Amygdala (tissue), 56 donors: ENCODE data around the gene DUSP28.

Experiments used
- DNase-seq, 56 donors: peaks; one replicate each; lab custom pipeline; 2025; lab: John Stamatoyannopoulos, UW

Gene DUSP28

DNA sequence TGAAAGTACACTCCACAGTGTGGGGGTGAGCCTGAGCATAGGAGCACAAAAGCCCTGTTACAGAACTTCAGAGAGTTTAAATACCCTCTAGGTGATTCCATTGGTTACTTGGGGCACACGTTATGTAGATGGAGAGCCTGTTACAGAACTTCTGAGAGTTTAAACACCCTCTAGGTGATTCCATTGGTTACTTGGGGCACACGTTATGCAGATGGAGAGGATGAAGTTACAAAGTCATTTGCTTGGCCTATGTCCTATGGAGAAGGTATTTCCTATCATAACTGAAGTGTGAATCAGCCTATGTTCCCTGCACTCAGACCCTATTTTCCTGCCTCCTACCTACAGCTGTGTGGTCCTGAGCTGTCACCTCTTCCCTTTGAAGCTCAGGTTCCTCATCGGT, 22.6 kb downstream of the DUSP28 start:
- DNase-seq = no peak

DNA sequence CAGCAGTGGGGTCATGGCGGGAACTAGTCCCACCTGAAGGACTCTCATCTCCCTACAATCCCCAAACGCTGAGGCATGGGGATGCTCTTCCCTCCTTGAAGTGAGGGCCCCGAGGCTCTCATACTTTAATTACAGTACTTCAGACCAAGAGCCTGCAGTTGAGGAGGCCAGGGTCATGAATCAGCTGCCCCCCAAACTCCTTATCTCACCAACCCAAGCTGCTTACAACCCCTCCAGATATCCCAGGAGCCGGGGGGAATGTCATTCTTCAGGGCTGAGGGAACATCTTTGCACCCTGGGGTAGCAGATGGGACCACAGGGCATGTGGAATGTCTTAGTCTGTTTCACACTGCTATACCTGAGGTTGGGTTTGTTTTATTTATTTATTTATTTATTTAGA, 23.6 kb downstream of the DUSP28 start:
- DNase-seq = no peak

DNA sequence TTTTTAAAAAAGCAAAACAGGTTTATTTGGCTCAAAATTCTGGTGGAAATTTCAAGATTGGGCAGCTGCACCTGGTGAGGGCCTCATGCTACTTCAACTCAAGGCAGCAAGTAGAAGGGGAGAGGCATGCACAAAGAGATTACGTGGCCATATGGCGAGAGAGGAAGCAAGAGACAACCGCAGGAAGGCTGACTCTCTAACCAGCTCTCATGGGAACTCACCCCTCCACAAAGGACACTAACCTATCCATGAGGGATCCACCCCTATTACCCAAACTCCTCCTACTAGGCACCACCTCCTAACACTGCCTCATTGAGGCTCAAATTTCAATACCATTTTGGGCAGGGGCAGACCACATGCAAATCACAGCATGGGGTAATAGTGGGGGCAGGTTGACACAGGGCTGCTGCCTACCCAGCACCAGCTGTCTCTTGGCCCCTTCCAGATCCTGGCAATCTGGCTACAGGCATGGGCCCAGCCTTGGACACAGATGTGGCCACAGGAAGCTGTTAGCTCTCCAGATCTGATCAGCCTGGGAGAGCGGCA, 24.4 kb downstream of the DUSP28 start:
- no peak for DNase-seq

DNA sequence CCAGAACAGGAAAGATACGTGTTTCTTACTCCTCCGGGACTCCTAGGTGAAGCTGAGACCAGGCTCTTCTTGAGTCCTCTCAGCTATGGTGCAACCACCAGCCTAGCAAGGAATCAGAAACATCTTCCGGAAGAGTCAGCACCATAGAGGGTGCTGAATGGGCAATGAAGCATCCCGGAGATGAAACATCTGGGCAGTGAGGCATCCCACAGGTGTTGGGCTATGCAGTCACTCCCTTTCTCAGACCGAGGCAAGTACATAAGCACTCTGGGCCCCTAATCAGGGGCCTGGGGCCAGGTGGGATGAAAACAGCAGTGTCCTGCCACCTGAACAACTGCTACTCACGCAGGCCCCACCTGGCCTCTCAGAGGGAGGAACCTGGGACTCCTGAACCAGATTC, 24.9 kb downstream of the DUSP28 start:
- DNase-seq = no peak

DNA sequence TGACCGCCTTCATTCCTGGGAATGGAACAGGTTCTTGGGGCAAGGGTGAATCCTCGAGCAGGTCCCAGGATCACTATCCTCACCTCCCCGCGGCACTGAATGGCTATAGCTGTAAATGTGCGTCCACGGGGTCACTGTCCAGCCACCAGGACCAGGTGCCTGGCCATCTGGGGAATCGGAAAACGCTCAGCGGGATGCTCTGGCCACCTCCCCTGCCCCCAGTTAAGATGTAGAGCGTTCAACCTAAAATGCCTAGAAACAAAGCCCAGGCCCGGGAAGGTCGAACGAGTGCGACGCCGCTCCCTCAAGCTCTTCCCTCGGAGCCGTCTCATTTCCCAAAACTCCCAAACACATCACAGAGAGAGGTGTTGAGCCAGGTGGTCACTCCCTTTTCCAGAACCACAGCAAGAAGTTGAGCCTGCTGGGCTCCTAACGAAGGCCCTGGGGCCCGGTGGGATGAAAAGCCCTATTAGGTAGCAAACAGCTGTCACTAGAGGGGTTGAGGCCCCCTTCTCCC, 25.6 kb downstream of the DUSP28 start:
- DNase-seq = no peak

DNA sequence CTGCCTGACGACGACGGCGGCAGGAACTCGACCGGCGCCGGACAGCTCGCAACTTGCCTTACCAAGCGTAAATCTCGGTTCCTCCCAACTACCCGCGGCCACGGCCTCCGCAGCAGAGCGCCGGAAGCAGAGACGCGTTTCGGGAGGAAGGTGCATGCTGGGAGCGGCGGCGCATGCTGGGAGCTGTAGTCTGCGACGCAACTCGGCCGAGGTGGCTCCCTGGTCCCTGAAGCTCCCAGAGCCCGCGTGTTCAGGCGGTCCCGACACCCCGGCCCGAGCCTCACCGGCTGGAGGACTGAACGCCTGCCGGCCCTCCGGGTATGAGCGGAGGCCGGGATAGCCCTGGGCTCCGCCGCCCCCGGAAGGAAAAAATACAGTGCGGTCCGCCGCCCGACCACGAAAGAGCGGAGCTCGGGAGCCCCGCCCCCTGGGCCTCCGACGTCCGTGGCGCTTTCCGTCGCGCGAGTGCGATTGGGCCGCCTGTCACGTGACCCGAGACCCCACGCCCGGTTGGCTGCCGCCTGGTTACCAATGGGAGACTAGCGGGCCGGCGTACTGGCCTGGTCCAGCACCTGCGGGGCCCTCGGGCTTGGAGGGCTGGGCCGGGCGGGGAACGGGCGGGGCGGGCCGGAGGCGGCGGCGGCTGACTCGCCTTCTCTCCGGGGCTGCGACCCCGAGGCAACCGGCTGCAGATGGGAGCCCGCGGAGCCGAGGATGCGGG, 26.2 kb downstream of the DUSP28 start, which contains the start of gene CAPN10:
Gene CAPN10, plus strand, starts transcription at position 537 of the 721 bp plus-strand sequence. Its CDS starts 178 bp downstream, at position 715.
- peak; percentile 86 to 100 (median 97) for DNase-seq

DNA sequence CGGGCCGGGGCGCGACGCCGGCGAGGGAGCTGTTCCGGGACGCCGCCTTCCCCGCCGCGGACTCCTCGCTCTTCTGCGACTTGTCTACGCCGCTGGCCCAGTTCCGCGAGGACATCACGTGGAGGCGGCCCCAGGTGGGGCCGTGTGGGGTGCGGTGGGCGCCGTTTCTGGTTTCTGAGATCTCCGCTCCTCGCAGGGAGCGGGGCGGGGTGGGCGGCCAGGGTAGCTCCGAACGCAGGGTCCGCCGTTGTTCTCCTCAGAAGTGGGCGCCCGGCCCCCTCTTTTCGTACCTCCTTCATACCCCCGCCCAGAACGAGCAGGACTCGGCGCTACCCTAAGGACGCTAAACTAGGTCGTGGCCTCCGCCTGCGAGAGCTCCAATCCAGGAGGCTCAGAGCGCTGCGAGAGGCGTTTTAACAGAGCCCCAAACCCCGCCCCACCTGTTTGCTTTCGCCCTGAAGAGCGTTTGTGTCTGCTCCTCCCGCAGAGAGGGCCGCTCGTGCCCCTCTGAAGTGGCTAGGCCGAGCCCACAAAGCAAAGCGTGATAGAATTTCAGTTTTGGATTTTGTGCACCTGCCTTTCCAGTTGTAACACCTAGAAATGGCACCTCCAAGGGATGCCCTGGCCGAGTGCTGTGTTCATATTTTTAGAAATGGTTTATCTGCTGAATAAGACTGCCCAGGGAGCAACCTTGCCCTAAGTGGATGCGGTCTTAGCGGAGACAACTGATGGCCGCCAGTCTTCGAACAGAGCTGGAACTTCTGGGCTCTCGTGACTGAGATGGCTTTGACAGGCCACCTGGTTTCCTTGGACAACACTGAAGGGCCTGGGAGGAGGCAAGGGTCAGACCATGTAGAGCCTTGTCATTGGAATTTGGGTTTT, 27.0 kb downstream of the DUSP28 start:
- DNase-seq = no peak

DNA sequence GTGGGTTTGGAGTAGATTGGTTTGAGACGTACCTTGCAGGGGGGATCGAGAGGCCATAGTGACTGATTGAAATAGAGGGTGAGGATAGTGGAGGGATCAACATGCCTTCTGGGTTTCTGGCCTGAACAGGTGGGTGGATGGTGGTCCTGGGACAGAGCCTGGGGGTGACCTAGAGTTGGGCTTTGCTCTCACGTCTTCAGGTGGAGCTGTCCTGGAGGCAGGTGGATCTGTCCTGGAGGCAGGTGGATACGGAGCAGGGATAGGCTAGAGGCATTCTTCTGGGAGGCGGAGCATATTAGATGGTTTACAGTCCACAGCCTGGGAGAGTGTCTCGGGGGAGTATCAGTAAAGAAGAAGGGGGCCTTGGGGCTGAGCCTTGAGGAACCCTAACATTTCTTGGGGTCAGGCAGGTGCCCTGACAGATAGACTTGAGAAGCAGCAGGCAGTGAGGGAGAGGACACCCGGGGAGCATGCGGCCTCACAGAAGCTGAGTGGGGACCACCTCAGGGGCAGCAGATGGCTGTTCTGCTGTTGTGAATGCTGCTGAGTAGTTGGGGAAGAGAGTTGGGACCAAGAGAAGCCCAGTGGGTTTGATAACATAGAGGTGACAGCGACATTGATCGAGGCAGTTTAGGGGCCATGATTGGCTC, 28.0 kb downstream of the DUSP28 start:
- DNase-seq = no peak

DNA sequence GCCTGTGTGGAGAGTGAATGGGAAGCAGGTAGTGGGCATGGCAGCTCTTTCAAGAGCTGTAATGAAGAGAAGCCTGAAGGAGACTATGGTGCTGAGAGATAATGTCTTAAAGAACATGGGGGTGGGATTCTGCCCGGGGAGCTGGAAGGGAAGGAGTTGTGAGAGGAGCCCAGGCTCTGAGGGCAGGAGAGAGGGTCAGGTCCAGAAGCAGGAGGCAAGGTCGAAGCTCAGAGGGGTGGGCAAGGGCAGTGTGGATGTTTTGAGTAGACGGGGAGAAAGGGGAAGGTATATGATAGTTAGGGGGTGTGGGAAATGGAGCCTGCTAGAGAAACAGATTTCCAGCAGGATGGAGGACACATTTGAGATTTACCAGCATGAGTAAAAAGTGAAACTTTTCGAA, 28.5 kb downstream of the DUSP28 start:
- DNase-seq = no peak

DNA sequence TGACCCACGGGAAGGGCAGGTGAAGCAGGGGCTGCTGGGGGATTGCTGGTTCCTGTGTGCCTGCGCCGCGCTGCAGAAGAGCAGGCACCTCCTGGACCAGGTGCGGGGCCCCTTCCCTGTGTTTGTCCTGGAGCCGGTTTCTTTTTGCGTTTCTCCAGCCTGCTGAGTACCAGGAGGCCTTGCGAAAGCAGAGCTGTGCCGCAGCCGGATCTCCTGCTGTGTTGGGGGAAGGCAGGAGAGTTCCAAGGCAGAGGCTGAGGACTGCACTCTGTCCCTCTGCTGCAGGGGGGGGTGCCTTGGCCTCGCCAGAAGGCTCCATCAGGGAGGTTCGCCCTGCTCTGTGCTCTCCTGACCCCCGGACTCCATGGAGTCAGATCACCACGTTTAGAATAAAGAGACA, 29.2 kb downstream of the DUSP28 start:
- no peak for DNase-seq

DNA sequence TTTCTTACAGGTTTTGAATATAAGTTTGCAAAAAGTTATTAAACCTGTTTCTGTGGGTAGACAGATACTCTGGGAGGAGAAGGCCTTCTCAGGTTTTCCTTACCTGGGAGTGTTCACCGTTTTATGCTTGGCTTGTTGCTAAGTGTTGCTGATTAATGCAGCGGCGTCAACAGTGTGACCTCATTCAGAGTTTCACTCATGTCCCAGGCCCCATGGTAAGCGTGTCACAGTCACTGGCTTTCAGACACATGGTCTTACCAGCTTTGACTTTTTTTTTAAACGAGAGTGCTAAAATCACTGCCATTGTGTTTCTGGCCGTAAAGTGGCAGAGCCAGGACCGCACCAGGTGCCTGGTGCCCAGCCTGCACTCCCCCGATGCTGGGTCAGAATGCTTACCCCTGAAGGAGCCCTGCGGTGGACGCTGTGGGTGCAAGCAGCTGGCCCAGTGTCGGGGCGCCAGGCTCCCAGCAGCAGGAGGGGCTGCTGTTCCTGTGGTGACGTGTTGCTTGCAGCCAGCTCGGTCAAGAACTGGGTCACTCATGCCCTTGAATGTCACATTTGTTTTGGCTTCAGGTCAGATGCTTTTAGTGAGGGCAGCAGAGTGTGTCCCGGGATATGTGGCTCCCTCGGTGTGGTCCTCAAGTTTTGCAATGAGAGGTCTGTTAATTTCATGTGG, 29.8 kb downstream of the DUSP28 start:
- DNase-seq = no peak

DNA sequence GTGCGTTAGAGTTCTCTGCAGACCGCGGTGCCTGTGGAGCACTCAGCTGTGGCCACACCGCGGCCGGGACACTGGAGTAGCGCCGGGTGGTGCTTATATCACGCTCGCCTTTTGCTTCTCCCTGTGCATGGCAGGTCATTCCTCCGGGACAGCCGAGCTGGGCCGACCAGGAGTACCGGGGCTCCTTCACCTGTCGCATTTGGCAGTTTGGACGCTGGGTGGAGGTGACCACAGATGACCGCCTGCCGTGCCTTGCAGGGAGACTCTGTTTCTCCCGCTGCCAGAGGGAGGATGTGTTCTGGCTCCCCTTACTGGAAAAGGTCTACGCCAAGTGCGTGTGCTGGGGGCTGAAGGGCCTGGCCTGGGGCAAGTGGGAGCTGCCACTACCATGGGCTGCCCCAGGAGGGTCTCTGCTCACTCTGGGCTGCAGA, 30.5 kb downstream of the DUSP28 start:
- DNase-seq = no peak

DNA sequence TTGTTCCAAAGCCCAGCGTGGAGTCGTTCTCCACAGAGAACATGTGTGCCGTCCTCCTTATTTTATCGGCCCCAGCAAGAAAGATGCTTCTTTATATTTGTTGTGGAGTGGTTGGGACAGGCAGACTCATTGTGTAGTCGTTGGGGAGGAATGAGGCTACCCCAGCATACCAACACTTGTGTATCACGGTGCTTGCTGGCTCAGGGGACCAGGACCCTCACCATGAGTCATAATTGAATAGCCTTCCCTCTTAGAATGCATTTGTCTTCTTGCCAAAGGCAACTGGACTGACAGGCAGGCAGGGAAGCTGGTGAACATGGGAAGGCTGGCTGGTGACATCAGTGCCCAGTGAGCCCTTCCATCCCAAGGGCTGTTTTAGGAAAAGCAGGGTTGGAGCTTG, 31.1 kb downstream of the DUSP28 start:
- no peak for DNase-seq

DNA sequence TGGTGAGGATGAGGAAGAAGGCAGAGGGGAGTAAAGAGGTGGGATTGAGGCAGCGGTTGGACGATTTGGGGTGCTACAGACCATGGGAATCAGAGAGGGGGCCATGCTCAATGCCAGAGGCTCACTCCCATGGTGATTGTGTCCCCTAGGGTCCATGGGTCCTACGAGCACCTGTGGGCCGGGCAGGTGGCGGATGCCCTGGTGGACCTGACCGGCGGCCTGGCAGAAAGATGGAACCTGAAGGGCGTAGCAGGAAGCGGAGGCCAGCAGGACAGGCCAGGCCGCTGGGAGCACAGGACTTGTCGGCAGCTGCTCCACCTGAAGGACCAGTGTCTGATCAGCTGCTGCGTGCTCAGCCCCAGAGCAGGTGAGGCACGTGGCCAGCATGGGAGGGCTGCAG, 31.6 kb downstream of the DUSP28 start:
- DNase-seq = no peak

DNA sequence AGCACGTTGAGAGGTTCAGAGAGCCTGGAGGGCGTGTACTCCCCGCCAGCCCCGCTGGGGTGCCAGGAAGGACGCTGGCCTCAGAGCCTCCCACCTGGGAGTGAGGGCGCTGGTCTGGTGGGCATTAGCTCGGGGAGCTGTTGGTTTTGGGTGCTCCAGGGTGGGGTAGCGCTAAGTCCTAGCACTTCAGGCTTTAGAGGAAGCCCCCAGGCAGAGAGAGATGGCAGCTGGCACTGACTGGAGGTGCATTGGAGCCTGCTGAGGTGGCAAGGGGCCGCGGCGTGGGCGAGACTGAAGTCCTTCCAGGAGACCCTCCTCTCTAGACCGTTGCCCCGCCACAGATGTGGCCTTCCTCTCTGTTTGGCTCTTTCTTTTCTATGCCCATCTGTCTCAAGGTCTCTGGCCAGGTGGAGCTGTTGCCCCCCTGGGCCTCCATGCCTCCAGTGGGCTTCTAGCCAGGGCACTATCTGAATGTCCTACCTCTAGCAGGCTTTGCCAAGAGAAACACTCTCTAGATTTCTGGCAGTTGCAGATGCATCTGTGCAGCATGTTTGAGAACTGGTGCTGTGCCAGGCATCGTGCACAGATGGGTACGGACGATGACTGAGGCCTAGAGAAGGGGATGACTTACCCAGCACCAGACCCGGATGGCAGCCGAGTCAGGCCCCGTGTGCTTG, 33.0 kb downstream of the DUSP28 start:
- DNase-seq = no peak

DNA sequence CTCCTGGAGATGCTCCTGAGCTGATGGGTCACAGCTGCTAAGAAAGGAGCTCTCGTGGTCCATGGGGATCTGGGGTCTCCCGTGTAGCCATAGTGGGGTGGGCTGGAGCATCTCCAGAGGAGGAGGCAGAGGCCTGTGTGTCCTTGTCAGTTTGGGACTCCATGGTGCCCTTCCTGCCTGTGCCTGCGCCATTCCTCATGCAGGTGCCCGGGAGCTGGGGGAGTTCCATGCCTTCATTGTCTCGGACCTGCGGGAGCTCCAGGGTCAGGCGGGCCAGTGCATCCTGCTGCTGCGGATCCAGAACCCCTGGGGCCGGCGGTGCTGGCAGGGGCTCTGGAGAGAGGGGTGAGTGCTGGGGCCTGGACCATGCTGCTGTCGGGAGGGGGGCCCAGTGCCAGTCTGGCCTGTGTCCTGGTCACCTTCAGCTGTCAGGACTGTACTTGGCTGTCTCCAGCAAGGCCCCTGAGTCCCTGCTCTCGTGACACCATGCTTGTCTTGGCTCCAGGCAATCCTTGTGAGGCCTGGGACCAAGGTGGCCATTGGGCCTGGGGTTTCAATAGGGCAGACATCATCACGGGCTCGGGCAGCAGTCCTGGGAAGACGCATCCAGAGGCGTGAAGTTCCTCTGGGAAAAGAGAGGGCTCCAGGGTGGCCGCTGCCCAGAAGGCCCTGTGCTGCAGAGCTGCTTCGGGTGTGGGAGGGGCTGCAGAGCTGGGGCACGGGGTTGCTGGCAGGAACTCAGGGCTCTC, 33.7 kb downstream of the DUSP28 start:
- DNase-seq = no peak

DNA sequence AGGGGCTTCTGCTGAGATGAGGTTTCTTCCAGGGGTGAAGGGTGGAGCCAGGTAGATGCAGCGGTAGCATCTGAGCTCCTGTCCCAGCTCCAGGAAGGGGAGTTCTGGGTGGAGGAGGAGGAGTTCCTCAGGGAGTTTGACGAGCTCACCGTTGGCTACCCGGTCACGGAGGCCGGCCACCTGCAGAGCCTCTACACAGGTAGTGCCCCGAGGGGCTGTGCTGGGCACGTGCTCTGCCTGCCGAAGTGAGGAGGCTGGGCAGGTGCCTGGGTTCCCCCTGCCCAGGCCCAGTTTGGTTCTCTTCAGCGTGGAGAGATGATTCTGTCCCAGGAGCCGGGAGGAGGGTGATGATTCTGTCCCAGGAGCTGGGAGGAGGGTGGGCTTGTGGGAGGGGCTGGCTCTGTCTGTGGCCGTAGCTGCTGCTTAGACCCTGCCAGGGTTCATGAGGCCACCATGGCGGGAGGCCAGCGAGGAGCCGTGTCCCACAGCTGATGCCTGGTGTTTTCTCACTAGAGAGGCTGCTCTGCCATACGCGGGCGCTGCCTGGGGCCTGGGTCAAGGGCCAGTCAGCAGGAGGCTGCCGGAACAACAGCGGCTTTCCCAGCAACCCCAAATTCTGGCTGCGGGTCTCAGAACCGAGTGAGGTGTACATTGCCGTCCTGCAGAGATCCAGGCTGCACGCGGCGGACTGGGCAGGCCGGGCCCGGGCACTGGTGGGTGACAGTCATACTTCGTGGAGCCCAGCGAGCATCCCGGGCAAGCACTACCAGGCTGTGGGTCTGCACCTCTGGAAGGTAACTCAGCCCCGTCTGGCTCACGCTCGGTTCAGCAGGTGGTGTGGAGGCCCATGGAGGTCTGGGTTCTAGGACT, 34.6 kb downstream of the DUSP28 start:
- peak in 5 of 56 donors; percentile 24 to 44 (median 43) for DNase-seq
